DMS 273 (cell line): ENCODE measurements around the gene MFRP.

Experiments
- DNase-seq: peaks from one replicate; lab custom pipeline; 2025; ENCODE audit not compliant: unreplicated experiment; lab: John Stamatoyannopoulos, UW

Gene MFRP

DNA sequence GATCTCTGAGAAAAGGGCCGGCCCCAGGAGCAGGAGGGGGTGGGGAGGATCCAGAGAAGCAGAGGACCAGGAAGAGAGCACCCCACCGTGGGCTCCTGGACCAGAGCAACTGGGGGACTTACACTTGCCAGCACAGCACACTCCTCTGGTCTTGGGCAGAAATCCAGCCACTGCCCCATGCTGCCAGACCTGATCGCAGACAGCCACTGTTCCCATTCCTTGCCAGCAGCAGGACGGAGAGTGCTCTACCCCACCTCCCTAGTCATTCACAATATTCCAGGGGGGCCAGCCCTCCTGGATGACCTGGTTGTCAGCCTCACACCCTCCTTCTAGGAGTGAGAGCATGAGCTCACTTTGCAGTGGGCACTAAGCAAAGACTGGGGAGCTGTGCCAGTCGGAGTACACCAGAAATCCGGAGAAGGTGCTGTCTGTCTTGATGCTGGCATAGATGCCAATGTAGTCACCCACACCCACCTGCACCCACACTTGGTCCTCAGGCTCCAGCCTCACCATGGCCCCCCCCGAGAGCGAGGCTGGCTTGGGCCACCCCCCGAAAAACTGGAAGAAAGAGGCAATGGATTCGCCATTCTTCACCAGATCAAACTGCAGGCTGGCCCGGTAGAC lies 7.4 kb downstream of the MFRP start:
- peak; percentile 36 for DNase-seq

DNA sequence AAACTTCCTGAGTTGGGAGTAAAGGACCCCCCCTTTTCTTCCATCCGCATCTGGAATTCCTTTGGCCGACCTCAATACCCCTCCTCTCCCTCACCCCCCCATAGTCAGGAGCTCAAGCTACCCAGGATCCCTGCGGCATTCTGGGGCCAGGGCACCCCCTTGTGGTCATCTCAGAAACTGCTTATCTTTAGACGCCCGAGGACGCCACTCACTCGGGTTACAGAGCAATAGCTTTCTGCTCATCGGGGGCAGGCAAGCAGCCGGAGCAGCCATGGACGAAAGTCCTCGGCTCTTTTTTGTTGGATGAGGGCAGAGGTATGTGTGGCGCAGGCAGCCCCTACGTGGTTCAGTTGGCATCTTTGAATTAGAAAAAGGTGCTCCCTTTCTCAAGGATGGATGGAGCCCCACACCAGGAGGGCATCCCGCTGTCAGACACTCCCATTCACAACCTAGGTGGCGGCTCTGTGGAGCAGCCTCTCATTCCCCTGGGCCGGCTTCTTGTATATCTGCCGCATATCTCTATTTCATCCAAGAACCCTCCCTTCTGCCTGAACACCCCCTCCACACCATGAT lies 8.1 kb downstream of the MFRP start:
- peak; percentile 83 for DNase-seq

DNA sequence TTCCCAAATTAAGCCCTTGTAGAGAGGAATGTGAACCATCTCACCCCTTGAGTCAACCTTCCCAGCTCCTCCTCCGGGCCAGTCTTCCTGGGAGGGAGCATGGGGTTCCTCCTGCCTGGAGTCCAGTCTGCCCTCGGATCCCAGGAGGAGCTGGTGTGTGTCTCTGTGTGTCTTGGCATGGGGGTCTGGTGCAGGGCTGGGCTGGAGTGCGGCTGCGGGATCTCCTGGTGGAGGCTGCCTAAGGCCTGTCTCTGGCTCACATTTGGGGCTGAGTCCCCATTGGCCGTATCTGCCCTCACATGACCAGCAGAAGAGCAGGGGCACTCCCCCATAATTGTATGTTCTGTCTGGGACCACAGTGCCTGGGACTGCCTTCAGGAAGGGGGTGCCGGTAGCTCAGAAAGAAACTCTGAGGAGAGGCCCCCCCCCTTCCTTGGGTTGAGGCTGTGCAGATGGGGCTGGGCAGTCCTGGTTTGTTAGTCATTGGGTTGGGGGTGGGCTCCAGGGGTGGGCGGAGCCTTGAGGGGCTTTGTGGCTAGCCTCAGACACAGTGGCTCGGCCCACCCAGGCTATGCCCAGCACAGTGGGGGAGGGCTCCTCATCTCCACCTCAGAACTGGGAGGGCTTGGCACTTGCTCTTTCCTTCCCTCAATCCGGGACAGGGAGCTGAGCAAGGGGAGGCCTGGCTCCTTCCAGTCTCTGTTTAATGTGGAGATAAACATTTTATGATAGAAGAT lies 8.8 kb downstream of the MFRP start:
- DNase-seq = peak; percentile 54

DNA sequence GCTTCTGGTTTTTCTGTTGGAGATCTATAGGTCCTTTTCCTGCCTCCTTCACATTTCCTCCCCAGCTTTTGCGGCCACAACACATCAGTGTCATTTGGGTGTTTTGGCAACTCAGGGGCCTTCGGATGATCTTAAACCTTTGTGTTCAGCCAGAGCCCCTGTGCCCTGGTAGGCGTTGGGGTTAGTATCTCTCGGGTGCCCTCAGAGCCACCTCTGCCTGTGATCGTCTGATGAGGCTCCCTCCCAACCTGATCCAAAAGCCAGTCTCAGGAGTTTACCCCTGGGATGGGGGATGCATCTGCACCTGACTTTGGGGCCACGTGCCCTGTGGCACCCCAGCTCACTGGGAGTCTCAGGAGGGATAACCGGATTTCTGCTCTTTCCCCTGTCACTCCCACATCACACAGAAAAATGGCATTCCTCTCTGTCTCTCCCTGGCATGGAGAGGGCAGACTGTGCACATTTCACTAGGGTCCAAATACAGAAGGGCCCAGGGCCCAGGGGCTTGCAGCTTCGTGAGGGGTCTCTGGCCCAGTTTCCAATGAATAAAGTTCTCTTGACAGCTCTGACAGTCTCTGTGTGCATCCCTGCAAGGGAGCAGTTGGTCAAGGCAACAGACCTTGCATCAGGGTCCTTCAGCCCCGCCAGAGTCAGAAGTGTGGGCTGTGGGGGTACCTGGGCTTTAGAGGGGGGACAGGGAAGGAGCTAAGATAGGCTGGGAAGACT lies 9.6 kb downstream of the MFRP start:
- no peak for DNase-seq

DNA sequence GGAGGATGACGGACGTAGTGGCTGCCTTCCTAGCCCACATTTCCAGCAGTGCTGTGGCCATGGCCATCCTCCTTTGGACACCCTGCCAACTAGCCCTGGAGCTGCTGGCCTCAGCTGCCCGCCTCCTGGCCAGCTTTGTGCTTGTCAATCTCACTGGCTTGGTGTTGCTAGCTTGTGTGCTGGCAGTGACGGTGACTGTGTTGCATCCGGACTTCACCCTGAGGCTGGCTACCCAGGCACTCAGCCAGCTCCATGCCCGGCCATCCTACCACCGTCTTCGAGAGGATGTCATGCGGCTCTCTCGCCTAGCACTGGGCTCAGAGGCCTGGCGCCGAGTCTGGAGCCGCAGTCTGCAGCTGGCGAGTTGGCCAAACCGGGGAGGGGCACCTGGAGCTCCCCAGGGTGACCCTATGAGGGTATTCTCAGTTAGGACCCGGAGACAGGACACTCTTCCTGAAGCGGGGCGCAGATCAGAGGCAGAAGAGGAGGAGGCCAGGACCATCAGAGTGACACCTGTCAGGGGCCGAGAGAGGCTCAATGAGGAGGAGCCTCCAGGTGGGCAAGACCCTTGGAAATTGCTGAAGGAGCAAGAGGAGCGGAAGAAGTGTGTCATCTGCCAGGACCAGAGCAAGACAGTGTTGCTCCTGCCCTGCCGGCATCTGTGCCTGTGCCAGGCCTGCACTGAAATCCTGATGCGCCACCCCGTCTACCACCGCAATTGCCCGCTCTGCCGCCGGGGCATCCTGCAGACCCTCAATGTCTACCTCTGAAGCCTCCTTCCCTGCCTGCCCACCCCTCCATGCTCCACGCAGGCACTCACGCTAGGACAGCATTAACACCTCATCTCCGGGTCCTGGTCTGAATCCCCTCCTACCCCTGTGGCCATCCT lies 10.6 kb downstream of the MFRP start:
- DNase-seq = no peak

DNA sequence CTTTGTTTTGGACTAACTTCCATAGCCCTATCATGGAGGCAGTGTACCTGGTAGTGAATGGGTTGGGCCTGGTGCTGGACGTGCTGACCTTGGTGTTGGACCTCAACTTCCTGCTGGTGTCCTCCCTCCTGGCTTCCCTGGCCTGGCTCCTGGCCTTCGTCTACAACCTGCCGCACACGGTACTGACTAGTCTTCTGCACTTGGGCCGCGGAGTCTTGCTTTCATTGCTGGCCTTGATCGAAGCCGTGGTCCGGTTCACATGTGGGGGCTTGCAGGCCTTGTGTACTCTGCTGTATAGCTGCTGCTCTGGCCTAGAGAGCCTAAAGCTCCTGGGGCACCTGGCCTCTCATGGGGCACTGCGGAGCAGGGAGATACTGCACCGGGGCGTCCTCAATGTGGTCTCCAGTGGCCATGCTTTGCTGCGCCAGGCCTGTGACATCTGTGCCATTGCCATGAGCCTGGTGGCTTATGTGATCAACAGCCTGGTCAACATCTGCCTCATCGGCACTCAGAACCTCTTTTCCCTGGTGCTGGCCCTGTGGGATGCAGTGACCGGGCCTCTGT lies 11.3 kb downstream of the MFRP start:
- no peak for DNase-seq

DNA sequence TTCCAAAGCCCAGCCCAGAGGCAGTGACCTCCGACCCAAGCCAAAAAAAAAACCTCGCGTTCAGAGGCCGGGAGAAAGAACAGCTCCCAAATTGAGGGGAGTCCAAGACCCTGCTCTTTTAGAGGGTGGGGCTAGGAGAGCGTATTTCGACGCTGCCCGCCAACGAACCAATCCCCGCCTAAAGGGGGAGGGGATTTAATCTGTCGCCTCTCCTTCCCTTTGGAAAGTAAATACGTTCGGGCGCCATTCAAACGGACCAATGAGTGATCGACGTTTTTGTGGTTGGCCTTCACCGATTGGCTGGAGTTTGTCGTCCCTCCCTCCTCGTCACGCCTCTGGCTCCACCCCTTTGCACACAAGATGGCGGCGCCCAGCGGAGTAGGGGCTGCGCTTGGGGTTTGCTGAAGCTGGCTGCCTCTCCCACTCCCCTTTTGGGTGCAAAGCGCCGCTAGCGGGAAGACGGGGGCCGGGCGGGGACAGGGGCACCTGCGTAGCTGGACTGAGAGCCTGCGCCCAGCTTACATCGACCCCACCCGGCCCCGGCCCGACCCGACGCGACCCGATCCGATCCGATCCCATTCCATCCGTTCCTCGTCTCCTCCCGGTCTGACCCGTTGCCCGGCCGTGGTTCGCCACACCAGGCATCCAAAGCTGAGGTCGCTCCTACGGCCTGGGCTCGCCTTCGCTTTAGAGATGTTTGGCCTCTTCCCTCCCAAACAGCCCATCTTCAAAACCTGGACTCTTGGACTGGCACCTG lies 12.2 kb downstream of the MFRP start, which contains the start of gene RNF26:
Gene RNF26 (plus strand): TSS at position 354 of the 757 bp plus-strand sequence. CDS start 596 bp downstream, outside the sequence.
- DNase-seq = peak; percentile 98

DNA sequence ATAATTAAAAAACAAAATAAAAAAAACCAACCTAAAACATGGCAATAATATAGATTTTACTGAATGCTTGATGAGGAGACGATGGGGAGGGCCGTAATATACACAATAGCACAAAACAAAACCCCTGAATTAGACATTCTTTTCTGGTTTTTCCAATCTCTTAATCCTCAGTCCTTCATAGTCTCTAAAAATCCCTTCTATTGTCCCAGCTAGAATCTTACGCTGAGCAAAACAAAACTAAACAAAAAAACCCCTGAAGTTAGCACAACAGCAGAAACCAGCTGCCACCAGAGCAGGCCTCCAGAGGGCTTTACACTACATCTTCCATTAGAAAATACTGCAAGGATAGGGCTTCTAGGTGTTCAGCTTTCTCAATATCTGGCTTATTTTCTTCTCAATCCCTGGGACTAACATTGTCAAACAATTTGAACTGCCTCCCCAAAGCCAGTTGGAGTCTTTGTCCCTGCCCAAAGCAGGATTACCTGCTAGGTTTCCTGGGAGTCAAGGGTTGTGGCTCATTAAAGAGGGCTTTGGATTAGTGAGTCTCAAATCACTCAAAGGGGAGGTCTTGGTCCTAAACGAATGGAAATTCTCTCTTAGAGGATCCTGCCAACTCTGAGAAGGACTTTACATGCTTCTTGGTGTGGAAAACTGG lies 14.3 kb downstream of the MFRP start:
- no peak for DNase-seq

DNA sequence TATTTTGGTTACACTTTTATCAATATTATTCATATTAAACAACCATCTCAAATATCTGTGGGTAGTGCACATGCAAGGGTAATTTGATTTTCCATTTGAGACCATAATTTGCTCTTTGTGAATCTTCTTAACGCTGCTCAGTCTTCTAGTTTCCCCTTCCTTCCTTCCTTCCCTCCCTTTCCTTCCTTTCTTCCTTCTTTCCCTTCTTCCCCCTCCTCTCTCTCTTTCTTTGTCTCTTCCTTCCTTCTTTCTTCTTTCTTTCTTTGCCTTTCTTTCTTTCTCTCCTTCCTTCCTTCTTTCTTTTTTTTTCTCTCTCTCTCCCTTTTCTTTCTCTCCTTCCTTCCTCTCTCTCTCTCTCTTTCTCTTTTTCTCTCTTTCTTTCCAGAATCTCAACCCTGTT lies 16.3 kb downstream of the MFRP start:
- DNase-seq = no peak

DNA sequence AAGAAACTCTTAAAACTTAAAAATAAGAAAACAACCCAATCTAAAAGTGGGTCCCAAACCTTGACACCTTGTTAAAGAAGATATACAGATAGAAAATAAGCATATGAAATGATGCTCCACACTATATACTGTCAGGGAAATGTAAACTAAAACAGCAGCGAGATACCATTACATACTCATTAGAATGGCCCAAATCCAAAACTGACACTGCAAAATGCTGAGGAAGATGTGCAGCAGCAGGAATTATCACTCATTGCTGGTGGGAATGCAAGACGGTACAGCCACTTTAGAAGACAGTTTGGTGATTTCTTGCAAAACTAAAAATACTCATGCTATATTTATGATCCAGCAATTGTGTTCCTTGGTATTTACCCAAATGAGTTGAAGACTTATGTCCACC lies 17.2 kb downstream of the MFRP start:
- no peak for DNase-seq

DNA sequence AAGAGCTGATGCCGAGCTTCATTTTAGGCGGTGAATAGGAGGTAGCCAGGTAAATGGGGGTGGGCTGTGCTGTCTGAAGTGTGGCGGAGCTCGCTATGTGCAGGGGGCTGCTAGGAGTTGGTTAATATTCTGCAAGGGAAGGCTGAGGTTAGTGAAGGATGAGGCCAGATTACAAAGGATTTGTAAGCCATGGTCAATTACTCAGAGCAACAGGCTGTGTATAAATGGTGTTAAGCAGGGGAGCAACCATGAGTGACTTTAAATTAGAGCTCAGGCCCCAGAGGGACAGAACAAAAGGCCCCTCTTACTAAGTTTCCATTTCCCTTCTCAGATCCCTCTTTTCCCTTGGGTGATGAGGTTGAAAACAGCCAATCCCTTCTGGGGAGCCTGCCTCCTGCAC lies 22.3 kb downstream of the MFRP start:
- no peak for DNase-seq

DNA sequence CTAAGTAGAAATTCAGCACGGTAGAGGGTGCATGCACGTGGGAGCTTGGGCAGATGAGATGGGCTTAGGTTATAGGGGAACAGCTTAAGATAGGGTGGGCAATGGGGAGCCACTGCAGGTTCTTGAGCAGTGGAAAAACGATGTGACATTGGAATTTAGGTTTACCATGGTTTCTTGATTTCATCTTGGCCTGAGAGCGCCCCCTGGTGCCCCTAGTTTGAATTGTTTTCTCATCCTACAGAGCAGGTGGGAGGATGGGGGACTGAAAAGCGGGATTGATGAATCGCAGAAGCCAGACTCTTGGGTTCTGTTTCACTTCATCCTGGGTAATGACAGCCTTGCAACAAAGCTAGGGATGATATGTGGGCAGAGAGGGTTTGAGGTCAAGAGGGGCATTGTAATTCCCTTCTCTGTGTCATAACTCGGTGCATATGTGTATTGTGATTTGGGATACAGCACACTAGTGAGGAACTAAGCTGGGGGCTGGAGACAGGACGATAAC lies 22.9 kb downstream of the MFRP start:
- DNase-seq = peak; percentile 80

DNA sequence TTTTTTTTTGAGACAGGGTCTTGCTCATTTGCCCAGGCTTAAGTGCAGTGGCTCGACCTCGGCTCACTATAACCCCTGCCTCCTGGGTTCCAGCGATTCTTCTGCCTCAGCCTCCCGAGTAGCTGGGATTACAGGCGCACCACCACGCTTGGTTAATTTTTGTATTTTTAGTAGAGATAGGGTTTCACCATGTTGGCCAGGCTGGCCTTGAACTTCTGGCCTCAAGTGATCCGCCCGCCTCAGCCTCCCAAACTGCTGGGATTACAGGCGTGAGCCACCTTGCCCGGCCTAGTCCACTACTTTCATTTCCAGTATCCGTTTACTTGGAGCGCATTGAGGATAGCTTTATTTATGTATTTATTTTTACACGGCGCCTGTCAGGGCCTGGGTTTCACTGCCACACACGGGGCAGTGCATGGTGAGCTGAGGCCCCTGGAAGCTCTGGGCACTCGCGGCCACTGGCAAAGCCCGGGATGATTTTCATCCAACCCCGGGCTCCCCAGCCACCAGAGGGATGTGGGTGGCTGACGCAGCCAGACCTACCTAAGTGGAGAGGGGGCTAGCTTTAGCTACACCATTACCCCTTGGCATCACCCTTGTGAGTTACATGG lies 23.5 kb downstream of the MFRP start:
- DNase-seq = no peak

DNA sequence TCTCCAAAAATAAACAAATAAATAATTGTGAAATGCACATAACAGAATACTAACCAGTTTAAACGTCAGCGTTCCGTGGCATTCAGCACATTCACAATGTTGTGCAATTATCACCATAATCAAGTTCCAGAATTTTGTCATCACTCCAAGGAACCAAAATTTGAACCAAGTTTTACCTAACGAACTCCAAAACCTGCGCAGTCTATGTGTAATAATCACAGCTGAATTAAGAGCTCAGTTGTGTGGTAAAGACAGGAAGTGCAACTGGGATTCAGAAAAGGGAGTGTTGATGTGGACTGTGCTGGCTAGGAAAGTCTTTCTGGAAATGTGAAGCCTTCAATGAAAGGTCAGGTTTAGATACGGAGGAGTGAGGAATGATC lies 24.2 kb downstream of the MFRP start:
- peak; percentile 22 for DNase-seq

DNA sequence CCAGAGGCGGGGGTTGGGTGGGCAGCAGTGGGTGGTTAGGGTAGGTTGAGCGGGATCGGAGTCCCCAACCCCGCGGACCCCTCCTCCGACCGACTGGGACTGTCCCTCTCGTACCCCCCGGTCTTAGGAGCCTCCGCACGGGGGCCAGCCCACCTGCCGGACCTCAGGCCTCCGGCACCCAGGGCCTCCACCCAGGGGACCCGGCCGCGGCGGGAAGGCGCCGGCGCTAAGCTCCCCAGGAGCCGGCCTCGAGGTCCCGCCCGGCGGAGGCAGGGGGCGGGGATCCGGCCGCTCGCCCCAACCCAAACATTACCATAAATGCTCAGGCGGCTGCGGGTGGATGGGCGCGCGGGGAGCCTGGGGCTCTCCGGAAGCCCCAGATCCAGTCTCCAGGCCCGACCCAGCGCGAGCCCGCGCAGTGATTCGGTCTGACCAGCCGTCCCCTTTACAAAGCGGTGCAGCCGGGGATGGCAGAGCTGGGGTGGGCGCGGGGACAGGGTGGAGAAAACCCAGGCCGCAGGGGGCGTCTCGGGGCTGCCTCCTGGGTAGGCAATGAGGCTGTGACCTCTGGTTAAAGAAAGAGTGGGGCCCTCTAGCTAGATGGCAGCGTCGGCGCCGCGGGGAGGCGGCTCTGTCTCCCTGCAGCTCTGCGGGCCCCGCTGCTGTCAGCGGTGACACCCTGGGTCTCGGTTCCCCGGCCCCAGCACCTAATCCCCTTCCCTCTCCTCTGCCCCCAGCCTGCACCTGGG lies 25.6 kb downstream of the MFRP start:
- no peak for DNase-seq

DNA sequence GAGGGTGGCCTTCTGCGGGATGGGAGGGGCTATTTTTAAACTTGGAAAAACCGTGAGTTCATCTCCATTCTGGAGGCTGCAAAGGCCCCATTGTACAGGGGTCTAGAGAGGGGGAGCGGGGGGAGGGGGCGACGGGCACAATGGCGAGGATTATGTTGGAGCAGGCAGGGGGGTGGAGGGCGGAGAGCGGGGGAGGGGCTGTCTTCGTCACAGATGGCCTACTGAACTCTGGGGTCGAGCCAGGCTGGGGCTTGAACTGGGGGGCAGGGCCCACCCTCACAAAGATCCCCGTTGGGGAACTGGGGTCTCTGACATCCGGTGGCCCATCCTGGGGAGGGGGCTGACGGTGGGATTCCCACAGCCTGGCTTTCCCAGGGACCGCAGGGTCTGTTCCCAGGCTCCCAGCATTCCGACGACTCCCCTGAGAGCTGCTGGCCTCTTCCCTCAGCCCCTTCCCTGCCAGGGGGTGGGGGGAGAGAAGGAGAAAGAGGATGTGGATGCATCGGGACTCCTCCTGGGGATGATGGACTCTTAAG lies 26.2 kb downstream of the MFRP start:
- DNase-seq = no peak

DNA sequence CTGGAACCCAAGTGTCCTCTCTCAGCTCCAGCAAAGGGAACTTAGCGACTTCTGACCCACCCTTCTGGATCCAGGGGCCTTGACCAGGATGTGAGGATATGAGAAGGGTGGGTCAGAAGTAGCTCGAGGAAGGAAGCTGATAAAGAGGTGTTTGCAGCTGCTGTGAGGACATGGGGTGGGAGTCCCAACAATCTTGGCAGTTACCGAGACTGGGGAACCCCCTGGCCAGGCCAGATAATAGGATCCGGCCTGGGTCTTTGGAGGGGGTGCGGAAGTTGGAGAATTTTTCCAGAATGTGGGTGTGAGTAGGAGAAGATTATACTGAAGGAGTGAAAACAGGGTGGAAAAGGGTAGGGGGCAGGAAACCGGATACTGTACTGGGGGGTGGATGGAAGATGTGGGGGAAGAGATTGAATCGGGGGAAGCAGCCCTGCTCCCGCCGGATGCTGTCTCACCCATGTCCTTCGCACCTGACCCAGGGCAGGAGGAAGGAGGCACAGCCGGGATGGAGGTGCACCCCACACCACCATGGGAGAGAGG lies 26.7 kb downstream of the MFRP start:
- DNase-seq = no peak
